Endodermal cell (in vitro differentiated cells): ENCODE measurements around the gene MLLT3. TPM values are rescaled to one million over a fixed set of nuclear protein-coding genes. Genes with fewer than 3 reads are reported as not detected.

Experiments used
- DNase-seq: peaks from one replicate; pipeline ENCODE4 v3.0.0-alpha.2; 2017
- H3K27ac ChIP-seq: 2 replicates; pipeline ENCODE4 v1.5.1; 2013; ENCODE audit warnings: mild to moderate bottlenecking, low read depth, low read length, moderate library complexity
- H3K27me3 ChIP-seq: 2 replicates; pipeline ENCODE4 v1.6.1; 2013; ENCODE audit warnings: mild to moderate bottlenecking, low read length, moderate library complexity; ENCODE audit not compliant: insufficient read depth, control insufficient read depth, poor library complexity, severe bottlenecking
- H3K36me3 ChIP-seq: 2 replicates; pipeline ENCODE4 v1.7.0; 2013; ENCODE audit warnings: mild to moderate bottlenecking, low read length, moderate library complexity; ENCODE audit not compliant: control insufficient read depth, insufficient read depth
- H3K4me1 ChIP-seq: one replicate; pipeline ENCODE4 v1.7.0; 2013; ENCODE audit warnings: low read length; ENCODE audit not compliant: control insufficient read depth, insufficient read depth
- H3K4me3 ChIP-seq: 2 replicates; pipeline ENCODE4 v1.5.1; 2013; ENCODE audit warnings: mild to moderate bottlenecking, low read length, moderate library complexity
- H3K9ac ChIP-seq: 2 replicates; pipeline ENCODE4 v1.6.1; 2013; ENCODE audit warnings: mild to moderate bottlenecking, low read length, moderate library complexity; ENCODE audit not compliant: poor library complexity, severe bottlenecking; ENCODE audit errors: extremely low read depth
- H3K9me3 ChIP-seq: 2 replicates; pipeline ENCODE4 v1.6.1; 2013; ENCODE audit warnings: mild to moderate bottlenecking, low read length, moderate library complexity; ENCODE audit not compliant: control insufficient read depth
- H3K27ac Mint-ChIP-seq: 2 replicates; pipeline ENCODE4 v1.8.0; 2020; ENCODE audit warnings: mixed read lengths
- H3K27me3 Mint-ChIP-seq: 2 replicates; pipeline ENCODE4 v1.8.0; 2021; ENCODE audit warnings: mild to moderate bottlenecking, mixed read lengths; ENCODE audit not compliant: insufficient read depth
- H3K36me3 Mint-ChIP-seq: 2 replicates; pipeline ENCODE4 v1.8.0; 2020; ENCODE audit warnings: low read depth, mixed read lengths
- H3K4me1 Mint-ChIP-seq: 2 replicates; pipeline ENCODE4 v1.8.0; 2020; ENCODE audit warnings: mixed read lengths
- H3K4me3 Mint-ChIP-seq: 2 replicates; pipeline ENCODE4 v1.8.0; 2020; ENCODE audit warnings: mild to moderate bottlenecking, moderate library complexity, mixed read lengths
- H3K9me3 Mint-ChIP-seq: 2 replicates; pipeline ENCODE4 v1.8.0; 2020; ENCODE audit warnings: mild to moderate bottlenecking, mixed read lengths
- WGBS, 2 experiments: methylation state at CpG; one replicate each; pipeline versions ENCODE4 v1.1.5 to v1.1.7; 2013; ENCODE audit warnings: missing lambda C conversion rate in 2 of 2, mixed read lengths in 1 of 2; ENCODE audit not compliant: insufficient coverage in 1 of 2, insufficient read length in 1 of 2; 5-methylcytosine and 5-hydroxymethylcytosine counted together
- total RNA-seq, 2 donors: library from RNA; stranded (reverse); fragmentation: NEBNext Ultra II Directional in 1 of 2; extraction: Animal tissue kit (Norgen Biotek cat#: 25700) in 1 of 2; gene quantifications; 2 replicates in 1 of 2; 3 replicates in 1 of 2; pipeline ENCODE4 v1.2.1, GENCODE V29; 2021
- TF ChIP-seq, protein P1 (sequence below): fragments of 200-600 bp; sonication (generic); conservative IDR thresholded peaks from 2 replicates; pipeline ENCODE4 v1.5.0; 2021; ENCODE audit warnings: antibody characterized with exemption, mild to moderate bottlenecking

Gene MLLT3
- total RNA-seq, 2 donors from 2014 or later = 5.5 to 12.2 TPM

DNA sequence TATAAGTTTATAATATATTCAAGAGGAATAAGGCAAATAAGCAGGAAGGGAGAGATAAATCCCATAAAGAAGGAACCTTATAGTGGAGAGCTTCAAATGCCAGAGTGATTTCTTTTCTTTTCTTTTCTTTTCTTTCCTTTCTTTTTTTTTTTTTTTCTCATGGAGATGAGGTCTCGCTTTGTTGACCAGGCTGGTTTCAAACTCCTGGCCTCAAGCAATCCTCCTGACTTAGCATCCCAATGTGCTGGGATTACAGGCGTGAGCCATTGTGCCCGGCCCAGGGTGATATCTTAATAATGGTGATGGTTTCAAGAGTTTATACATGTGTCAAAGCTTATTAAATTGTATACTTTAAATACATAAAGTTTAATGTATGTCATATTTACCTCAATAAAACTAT, 42.2 kb upstream of the MLLT3 start:
- H3K27me3 Mint-ChIP-seq = no peaks in the 10 kb centered on the region
- peaks cover 6% of the 10 kb centered on the region for H3K9me3 Mint-ChIP-seq
- no peak overlapping the region for H3K4me3 Mint-ChIP-seq
- peaks cover 22% of the 10 kb centered on the region for H3K36me3 Mint-ChIP-seq
- peaks cover 18% of the 10 kb centered on the region for H3K4me1 Mint-ChIP-seq
- Histone ChIP-seq H3K27me3 (no peaks in the 10 kb centered on the region), H3K36me3 (peaks cover 10% of the 10 kb centered on the region), H3K27ac (no peak overlapping the region), H3K4me3 (no peak overlapping the region), H3K9ac (no peak overlapping the region), H3K9me3 (peaks cover 7% of the 10 kb centered on the region), H3K4me1 (peaks cover 4% of the 10 kb centered on the region)
- no peak overlapping the region for H3K27ac Mint-ChIP-seq
- no peak for DNase-seq
- 93% methylated on average over 2 of the region's 3 CpGs; no CpG with 5 or more reads in 1 of the 2 experiments for WGBS, 2 experiments
- TF ChIP-seq, protein P1, sequence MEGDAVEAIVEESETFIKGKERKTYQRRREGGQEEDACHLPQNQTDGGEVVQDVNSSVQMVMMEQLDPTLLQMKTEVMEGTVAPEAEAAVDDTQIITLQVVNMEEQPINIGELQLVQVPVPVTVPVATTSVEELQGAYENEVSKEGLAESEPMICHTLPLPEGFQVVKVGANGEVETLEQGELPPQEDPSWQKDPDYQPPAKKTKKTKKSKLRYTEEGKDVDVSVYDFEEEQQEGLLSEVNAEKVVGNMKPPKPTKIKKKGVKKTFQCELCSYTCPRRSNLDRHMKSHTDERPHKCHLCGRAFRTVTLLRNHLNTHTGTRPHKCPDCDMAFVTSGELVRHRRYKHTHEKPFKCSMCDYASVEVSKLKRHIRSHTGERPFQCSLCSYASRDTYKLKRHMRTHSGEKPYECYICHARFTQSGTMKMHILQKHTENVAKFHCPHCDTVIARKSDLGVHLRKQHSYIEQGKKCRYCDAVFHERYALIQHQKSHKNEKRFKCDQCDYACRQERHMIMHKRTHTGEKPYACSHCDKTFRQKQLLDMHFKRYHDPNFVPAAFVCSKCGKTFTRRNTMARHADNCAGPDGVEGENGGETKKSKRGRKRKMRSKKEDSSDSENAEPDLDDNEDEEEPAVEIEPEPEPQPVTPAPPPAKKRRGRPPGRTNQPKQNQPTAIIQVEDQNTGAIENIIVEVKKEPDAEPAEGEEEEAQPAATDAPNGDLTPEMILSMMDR = no peak

DNA sequence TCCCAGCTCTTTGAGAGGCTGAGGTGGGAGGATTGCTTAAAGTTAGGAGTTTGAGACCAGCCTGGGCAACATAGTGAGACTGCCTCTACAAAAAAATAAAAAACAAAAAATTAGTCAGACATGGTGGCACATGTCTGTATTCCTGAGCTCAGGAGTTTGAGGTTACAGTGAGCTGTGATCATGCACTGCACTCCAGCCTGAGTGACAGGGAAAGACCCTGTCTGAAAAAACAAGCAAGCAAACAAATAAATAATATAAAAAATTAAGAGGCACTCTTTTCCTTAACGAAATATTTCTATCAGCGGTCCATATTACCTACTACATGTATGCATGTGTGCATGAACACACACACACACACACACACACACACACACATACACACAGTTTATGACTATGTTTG, 40.8 kb upstream of the MLLT3 start:
- WGBS, 2 experiments = 86% methylated on average over 2 of the region's 2 CpGs; no CpG with 5 or more reads in 1 of the 2 experiments
- Mint-ChIP-seq H3K4me3 (no peak overlapping the region), H3K36me3 (peaks cover 10% of the 10 kb centered on the region)

DNA sequence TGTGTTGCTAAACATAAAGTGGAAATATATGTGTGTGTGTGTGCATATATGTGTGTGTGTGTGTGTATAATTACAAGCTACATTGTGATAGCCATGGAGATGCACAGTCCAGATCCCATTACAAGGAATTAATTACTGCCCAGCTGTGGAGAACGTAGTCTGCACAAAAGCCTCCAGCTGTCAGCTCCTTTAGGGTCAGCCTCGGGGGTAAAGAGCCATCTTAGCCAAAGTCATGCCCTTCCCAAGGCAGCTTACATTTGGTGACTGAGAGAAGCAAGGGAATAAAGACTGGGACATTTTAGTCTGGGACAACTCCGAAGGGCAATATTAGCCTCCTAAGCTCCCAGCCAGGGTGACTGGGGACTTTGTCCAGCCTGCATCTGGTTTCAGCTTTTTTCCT, 39.9 kb upstream of the MLLT3 start:
- no peak overlapping the region for H3K27ac ChIP-seq
- Mint-ChIP-seq H3K4me3 (no peak overlapping the region), H3K27me3 (no peaks in the 10 kb centered on the region), H3K36me3 (peaks cover 5% of the 10 kb centered on the region), H3K4me1 (peaks cover 14% of the 10 kb centered on the region), H3K9me3 (no peaks in the 10 kb centered on the region), H3K27ac (no peak overlapping the region)
- WGBS, 2 experiments = 85% methylated on average over 3 of the region's 3 CpGs; no CpG with 5 or more reads in 1 of the 2 experiments
- H3K27me3 ChIP-seq = no peaks in the 10 kb centered on the region
- peaks cover 4% of the 10 kb centered on the region for H3K4me1 ChIP-seq
- TF ChIP-seq, protein P1 = no peak
- H3K9me3 ChIP-seq = no peaks in the 10 kb centered on the region
- peak overlapping the region; percentile 87 for H3K4me3 ChIP-seq
- DNase-seq = peak; percentile 47
- no peak overlapping the region for H3K9ac ChIP-seq
- peaks cover 10% of the 10 kb centered on the region for H3K36me3 ChIP-seq

More for the DNA sequence above, 40.8 kb upstream of the MLLT3 start:
- no peaks in the 10 kb centered on the region for H3K9me3 Mint-ChIP-seq
- no peaks in the 10 kb centered on the region for H3K27me3 Mint-ChIP-seq
- TF ChIP-seq, protein P1 = no peak
- no peaks in the 10 kb centered on the region for H3K27me3 ChIP-seq
- no peak overlapping the region for H3K9ac ChIP-seq
- DNase-seq = no peak
- no peaks in the 10 kb centered on the region for H3K9me3 ChIP-seq
- H3K4me3 ChIP-seq = no peak overlapping the region
- no peak overlapping the region for H3K27ac Mint-ChIP-seq
- peaks cover 10% of the 10 kb centered on the region for H3K36me3 ChIP-seq
- peaks cover 14% of the 10 kb centered on the region for H3K4me1 Mint-ChIP-seq
- peaks cover 4% of the 10 kb centered on the region for H3K4me1 ChIP-seq
- H3K27ac ChIP-seq = no peak overlapping the region
